H1 (cell line): ENCODE results near the gene PAK6.

Experiments
- ATF3 ChIP-seq: IDR thresholded peaks from 2 replicates; pipeline ENCODE4 v1.6.1; 2011; ENCODE audit warnings: low read depth, mild to moderate bottlenecking, low read length; ENCODE audit not compliant: insufficient read depth
- CTCF ChIP-seq, 3 experiments: IDR thresholded peaks; 1 replicate in 2 of 3; 2 replicates in 1 of 3; pipeline versions ENCODE4 v1.5.1 to v1.6.1; 2011; ENCODE audit warnings: low read length in 3 of 3, mild to moderate bottlenecking in 3 of 3, inconsistent platforms in 2 of 3, low read depth in 1 of 3, moderate library complexity in 1 of 3; ENCODE audit not compliant: insufficient read depth in 1 of 3; ENCODE audit errors: control extremely low read depth in 1 of 3
- KDM1A ChIP-seq: fragments of 200-600, 300-600 bp; sonication (generic); IDR thresholded peaks from 2 replicates; pipeline ENCODE4 v1.7.1; 2016; ENCODE audit warnings: mild to moderate bottlenecking, low read length, borderline replicate concordance
- NANOG ChIP-seq: IDR thresholded peaks from 2 replicates; pipeline ENCODE4 v1.6.1; 2011; ENCODE audit warnings: low read length, low read depth, mild to moderate bottlenecking, inconsistent platforms; ENCODE audit not compliant: insufficient read depth, poor library complexity, severe bottlenecking
- TAF1 ChIP-seq: IDR thresholded peaks from 2 replicates; pipeline ENCODE4 v1.6.1; 2011; ENCODE audit warnings: mild to moderate bottlenecking, low read depth, low read length

DNA sequence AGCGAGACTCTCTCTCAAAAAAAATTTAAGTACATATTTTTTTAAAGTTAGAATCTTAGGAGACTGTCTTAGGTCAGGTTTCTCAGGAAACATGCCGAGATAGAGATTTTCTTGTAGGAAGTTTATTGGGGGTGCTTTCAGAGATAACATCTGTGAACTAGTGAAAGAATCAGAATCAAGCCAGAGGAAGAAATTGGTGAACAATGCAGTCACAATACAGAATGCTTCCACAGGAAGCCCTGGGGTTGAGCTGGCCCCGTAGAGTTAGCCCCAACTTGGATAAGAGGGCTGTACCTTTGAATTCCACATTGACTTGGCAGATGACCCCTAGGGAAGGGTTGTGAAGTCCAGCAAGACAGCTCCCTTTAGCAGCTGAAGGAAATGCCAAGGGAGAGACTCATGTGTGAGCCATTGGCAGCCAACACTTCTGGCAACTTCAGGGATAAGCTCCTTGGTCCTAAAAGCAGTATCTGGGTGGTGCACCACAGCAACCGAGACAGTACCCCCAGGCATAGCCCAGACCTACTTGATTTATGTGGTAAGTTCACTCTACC is 75.9 kb downstream of the PAK6 start:
- no peak for TF ChIP-seq NANOG
- no peak for TF ChIP-seq KDM1A
- no peak for TF ChIP-seq TAF1
- no peak for TF ChIP-seq CTCF (IDR thresholded peaks at IDR 0.05; ENCODE audit: control extremely low read depth in 1 of 3, insufficient read depth in 1 of 3, low read depth in 1 of 3, low read length in 3 of 3)
- no peak for TF ChIP-seq ATF3
